GM12891 (cell line): ENCODE measurements around the gene EGR4.

Experiments
- PAX5 ChIP-seq: IDR thresholded peaks from 2 replicates; pipeline ENCODE4 v1.6.1; 2011; ENCODE audit warnings: low read length, moderate library complexity, mild to moderate bottlenecking; ENCODE audit not compliant: insufficient read depth, severe bottlenecking
- POLR2A ChIP-seq: IDR thresholded peaks from 2 replicates; pipeline ENCODE4 v1.6.1; 2011; ENCODE audit warnings: low read depth, low read length, control low read depth
- POLR2AphosphoS5 ChIP-seq: IDR thresholded peaks from 2 replicates; pipeline ENCODE4 v1.6.1; 2011; ENCODE audit warnings: low read depth, low read length, control low read depth
- POU2F2 ChIP-seq: IDR thresholded peaks from 2 replicates; pipeline ENCODE4 v1.6.1; 2011; ENCODE audit warnings: low read depth, mild to moderate bottlenecking, control low read depth, low read length, moderate library complexity
- SPI1 ChIP-seq: IDR thresholded peaks from 2 replicates; pipeline ENCODE4 v1.6.1; 2011; ENCODE audit warnings: low read depth, low read length, control low read depth
- TAF1 ChIP-seq: IDR thresholded peaks from 2 replicates; pipeline ENCODE4 v1.6.1; 2011; ENCODE audit warnings: low read depth, low read length, control low read depth

DNA sequence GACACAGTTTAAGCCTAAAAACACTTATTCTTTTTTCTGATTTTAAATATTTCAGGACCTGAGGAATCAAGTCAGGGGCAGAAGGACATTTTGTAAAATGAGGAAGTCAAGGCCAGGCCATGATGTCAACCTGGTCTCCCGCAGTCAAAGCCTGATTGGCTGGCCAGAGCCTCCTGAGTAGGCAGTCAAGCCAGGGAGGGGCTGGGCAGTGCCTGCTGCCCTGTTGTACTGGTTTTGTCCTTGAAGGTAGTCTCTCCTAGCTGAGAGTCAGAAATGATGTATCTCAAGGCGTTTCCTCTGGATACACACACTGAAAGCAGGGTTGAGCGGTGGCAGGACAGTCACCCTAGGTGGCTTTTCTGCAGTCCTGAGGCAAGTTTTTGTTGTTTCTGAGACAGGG, 39.4 kb downstream of the EGR4 start:
- TF ChIP-seq POLR2A (no peak), POLR2AphosphoS5 (peak; percentile 38; the same call in 1 of the 2 replicates), PAX5 (no peak), TAF1 (no peak), POU2F2 (no peak), SPI1 (peak; percentile 83)
